Prostate gland (tissue), 2 donors: ENCODE data around the gene PELI1. TPM values are rescaled to one million over a fixed set of nuclear protein-coding genes. Genes with fewer than 3 reads are reported as not detected.

Experiments
- DNase-seq: peaks from one replicate; pipeline ENCODE4 v3.0.0-alpha.2; 2019; ENCODE audit warnings: low spot score
- H3K27ac ChIP-seq, 2 donors: fragments of 200-600 bp; sonication (generic); 2 replicates each; pipeline ENCODE4 v1.5.1; 2017 to 2019
- H3K27me3 ChIP-seq: fragments of 200-600 bp; sonication (generic); replicated peaks from 2 replicates; pipeline ENCODE4 v1.5.1; 2019; ENCODE audit not compliant: insufficient read depth
- H3K36me3 ChIP-seq, 2 donors: fragments of 200-600 bp; sonication (generic); 1 replicate in 1 of 2; 2 replicates in 1 of 2; pipeline versions ENCODE4 v1.5.1 to v1.8.1; 2017 to 2019
- H3K4me1 ChIP-seq: fragments of 200-600 bp; sonication (generic); replicated peaks from 2 replicates; pipeline ENCODE4 v1.5.1; 2019
- H3K4me3 ChIP-seq, 2 donors: fragments of 200-600 bp; sonication (generic); 2 replicates each; pipeline ENCODE4 v1.5.1; 2017 to 2019
- H3K9me3 ChIP-seq: fragments of 200-600 bp; sonication (generic); 2 replicates; pipeline ENCODE4 v1.5.1; 2017
- POLR2A ChIP-seq: fragments of 450-650 bp; IDR thresholded peaks from one replicate; pipeline ENCODE4 v1.6.1; 2016; ENCODE audit warnings: antibody characterized with exemption, mild to moderate bottlenecking
- POLR2AphosphoS5 ChIP-seq: sonication (generic); formaldehyde crosslinking; IDR thresholded peaks from one replicate; pipeline ENCODE4 v1.6.1; 2017; ENCODE audit warnings: antibody characterized with exemption
- WGBS: methylation state at CpG from one replicate; pipeline ENCODE4 v1.1.5; 2018; 5-methylcytosine and 5-hydroxymethylcytosine counted together
- intact Hi-C: fragments of 100-400 bp; cut with DNase I; formaldehyde crosslinking; loops from one replicate; pipeline ENCODE4 v1.14.2; 2022
- total RNA-seq, 2 donors: library from RNA; depleted of rRNA; stranded (reverse); fragments of >200 nt; gene quantifications; one replicate each; pipeline ENCODE4 v1.1.0, GENCODE V29; 2016
- TF ChIP-seq, protein P1 (sequence below), 4 experiments: fragments of 200-600 bp in 2 of 4; fragments of 450-650 bp in 2 of 4; sonication (generic) in 2 of 4; IDR thresholded peaks; 1 replicate in 3 of 4; 2 replicates in 1 of 4; pipeline ENCODE4 v1.5.1; 2016 to 2019; ENCODE audit warnings: antibody characterized with exemption in 4 of 4, mild to moderate bottlenecking in 2 of 4, moderate library complexity in 2 of 4

The PELI1 gene
- total RNA-seq, 2 donors from 2014 or later, result 16.9 to 32.9 TPM

DNA sequence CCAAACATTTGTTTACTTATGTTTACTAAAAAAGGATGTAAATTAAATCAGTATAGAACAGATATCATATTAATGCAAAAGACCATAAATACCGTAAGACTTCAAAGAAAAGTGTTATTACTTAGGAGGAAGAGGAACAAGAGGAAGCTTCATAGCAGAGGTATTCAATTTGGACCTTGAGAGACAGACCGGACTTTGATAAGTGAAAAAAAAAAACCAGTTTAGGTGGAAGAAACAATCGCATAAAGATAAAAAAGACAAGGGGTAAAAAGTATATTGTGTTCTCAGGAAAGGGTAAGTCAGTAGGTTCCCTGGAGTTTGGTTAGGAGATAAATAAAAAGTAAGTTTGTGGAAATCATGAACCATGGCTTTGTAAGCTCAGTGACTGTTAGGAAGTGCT is 17.6 kb downstream of the PELI1 start:
- Histone ChIP-seq H3K27me3 (no peaks in the 10 kb centered on the region), H3K27ac (no peak overlapping the region), H3K4me1 (peaks cover 7% of the 10 kb centered on the region), H3K4me3 (no peak overlapping the region), H3K9me3 (no peaks in the 10 kb centered on the region), H3K36me3 (no peaks in the 10 kb centered on the region)
- intact Hi-C loops, result no loop called here
- WGBS, result 88% methylated on average over 3 of the region's 3 CpGs
- TF ChIP-seq POLR2AphosphoS5 (no peak), POLR2A (no peak)
- TF ChIP-seq, protein P1, sequence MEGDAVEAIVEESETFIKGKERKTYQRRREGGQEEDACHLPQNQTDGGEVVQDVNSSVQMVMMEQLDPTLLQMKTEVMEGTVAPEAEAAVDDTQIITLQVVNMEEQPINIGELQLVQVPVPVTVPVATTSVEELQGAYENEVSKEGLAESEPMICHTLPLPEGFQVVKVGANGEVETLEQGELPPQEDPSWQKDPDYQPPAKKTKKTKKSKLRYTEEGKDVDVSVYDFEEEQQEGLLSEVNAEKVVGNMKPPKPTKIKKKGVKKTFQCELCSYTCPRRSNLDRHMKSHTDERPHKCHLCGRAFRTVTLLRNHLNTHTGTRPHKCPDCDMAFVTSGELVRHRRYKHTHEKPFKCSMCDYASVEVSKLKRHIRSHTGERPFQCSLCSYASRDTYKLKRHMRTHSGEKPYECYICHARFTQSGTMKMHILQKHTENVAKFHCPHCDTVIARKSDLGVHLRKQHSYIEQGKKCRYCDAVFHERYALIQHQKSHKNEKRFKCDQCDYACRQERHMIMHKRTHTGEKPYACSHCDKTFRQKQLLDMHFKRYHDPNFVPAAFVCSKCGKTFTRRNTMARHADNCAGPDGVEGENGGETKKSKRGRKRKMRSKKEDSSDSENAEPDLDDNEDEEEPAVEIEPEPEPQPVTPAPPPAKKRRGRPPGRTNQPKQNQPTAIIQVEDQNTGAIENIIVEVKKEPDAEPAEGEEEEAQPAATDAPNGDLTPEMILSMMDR (IDR thresholded peaks at IDR 0.05), result no peak
- no peak for DNase-seq

- no peak for DNase-seq
- H3K27me3 ChIP-seq, result no peaks in the 10 kb centered on the region
- no peak for TF ChIP-seq POLR2A
- TF ChIP-seq POLR2AphosphoS5, result no peak
- TF ChIP-seq, protein P1 (IDR thresholded peaks at IDR 0.05), result no peak
- no peak overlapping the region for H3K4me3 ChIP-seq
- no peaks in the 10 kb centered on the region for H3K9me3 ChIP-seq
- intact Hi-C loops, result no loop called here
- no peaks in the 10 kb centered on the region for H3K36me3 ChIP-seq
- H3K4me1 ChIP-seq, result peaks cover 7% of the 10 kb centered on the region
- no peak overlapping the region for H3K27ac ChIP-seq
These were observed 19.6 kb downstream of the PELI1 start for GRCh38 chr2:64124571-64124970.

DNA sequence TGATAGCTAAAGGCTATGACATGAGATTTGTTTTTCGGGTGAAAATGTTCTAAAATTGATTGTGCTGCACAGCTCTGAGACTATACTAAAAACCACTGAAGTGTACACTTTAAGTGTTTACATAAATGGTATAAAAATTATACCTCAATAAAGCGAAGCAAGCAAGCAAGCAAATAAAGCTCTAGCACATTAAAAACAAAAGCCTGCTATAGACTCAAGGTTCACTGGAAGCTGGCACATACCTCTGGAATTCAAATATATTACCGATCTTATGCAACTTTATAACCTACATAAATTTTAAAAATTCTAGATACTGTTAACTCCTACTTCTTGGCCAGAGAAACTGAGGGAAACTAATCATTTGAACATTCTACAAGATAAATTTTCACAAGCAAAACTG is 20.1 kb downstream of the PELI1 start:
- Histone ChIP-seq H3K4me1 (peaks cover 7% of the 10 kb centered on the region), H3K36me3 (no peaks in the 10 kb centered on the region), H3K27me3 (no peaks in the 10 kb centered on the region), H3K4me3 (no peak overlapping the region), H3K27ac (no peak overlapping the region), H3K9me3 (no peaks in the 10 kb centered on the region)
- intact Hi-C loops, result no loop called here
- TF ChIP-seq POLR2A (no peak), POLR2AphosphoS5 (no peak)
- TF ChIP-seq, protein P1 (IDR thresholded peaks at IDR 0.05), result no peak
- 75% methylated on average over 3 of the region's 3 CpGs for WGBS
- no peak for DNase-seq

DNA sequence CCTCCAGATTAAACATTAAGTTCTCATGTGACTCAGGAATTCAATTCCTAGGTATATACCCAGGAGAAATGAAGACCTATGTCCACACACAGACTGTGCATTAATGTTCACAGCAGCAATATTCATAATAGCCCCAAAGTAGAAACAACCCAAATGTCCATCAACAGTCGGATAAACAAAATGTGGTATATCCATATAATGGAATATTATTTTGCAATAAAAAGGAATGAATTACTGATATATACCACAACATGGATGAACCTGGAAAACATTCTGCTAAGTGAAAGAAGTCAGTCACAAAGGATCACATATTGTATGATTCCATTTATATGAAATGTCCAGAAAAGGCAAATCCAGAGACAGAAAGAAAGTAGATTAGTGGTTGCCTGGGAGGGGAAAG is 20.5 kb downstream of the PELI1 start:
- 100% methylated on average over 1 of the region's 1 CpG for WGBS
- intact Hi-C loops, result no loop called here
- no peak overlapping the region for H3K27ac ChIP-seq

GRCh38 chr2:64122358-64122757 is 21.9 kb downstream of the PELI1 start:
- 77% methylated on average over 7 of the region's 7 CpGs for WGBS
- no peaks in the 10 kb centered on the region for H3K9me3 ChIP-seq
- intact Hi-C loops, result no loop called here
- no peaks in the 10 kb centered on the region for H3K27me3 ChIP-seq
- TF ChIP-seq, protein P1 (IDR thresholded peaks at IDR 0.05), result no peak
- no peak for TF ChIP-seq POLR2AphosphoS5
- no peak for TF ChIP-seq POLR2A
- no peaks in the 10 kb centered on the region for H3K4me1 ChIP-seq
- no peak for DNase-seq
- H3K36me3 ChIP-seq, result no peaks in the 10 kb centered on the region
- H3K4me3 ChIP-seq, result no peak overlapping the region
- H3K27ac ChIP-seq, result no peak overlapping the region

More for the DNA sequence above, 20.5 kb downstream of the PELI1 start:
- H3K4me1 ChIP-seq, result peaks cover 3% of the 10 kb centered on the region
- no peak for DNase-seq
- H3K9me3 ChIP-seq, result no peaks in the 10 kb centered on the region
- no peak overlapping the region for H3K4me3 ChIP-seq
- H3K27me3 ChIP-seq, result no peaks in the 10 kb centered on the region
- TF ChIP-seq POLR2A (no peak), POLR2AphosphoS5 (no peak)
- TF ChIP-seq, protein P1 (IDR thresholded peaks at IDR 0.05), result no peak
- H3K36me3 ChIP-seq, result no peaks in the 10 kb centered on the region
